MM.1S (cell line): ENCODE data around the gene FSIP1.

Source experiments
- DNase-seq: peaks from one replicate; pipeline ENCODE4 v3.0.0-alpha.2; 2015
- H2AFZ ChIP-seq: fragments of 300-600 bp; sonication (generic); 2 replicates; pipeline ENCODE4 v1.6.0; 2016; ENCODE audit warnings: antibody characterized with exemption, low read length
- H3F3A ChIP-seq: fragments of 300-600 bp; sonication (generic); 2 replicates; pipeline ENCODE4 v1.6.1; 2016; ENCODE audit warnings: mild to moderate bottlenecking, antibody characterized with exemption, low read length, moderate library complexity, mixed read lengths; ENCODE audit not compliant: insufficient read depth
- H3K27ac ChIP-seq: fragments of 300-600 bp; sonication (generic); 2 replicates; pipeline ENCODE4 v1.5.1; 2016; ENCODE audit warnings: mild to moderate bottlenecking, low read length
- H3K27me3 ChIP-seq: fragments of 300-600 bp; sonication (generic); replicated peaks from 2 replicates; pipeline ENCODE4 v1.6.0; 2016; ENCODE audit warnings: low read length; ENCODE audit not compliant: insufficient read depth
- H3K36me3 ChIP-seq: fragments of 300-600 bp; sonication (generic); replicated peaks from 2 replicates; pipeline ENCODE4 v1.6.1; 2016; ENCODE audit warnings: mild to moderate bottlenecking, low read length, mixed read lengths; ENCODE audit not compliant: insufficient read depth
- H3K4me1 ChIP-seq: fragments of 300-600 bp; sonication (generic); 2 replicates; pipeline ENCODE4 v1.6.1; 2016; ENCODE audit warnings: low read length, mixed read lengths
- H3K4me2 ChIP-seq: fragments of 300-600 bp; sonication (generic); 2 replicates; pipeline ENCODE4 v1.6.0; 2016; ENCODE audit warnings: low read depth, low read length
- H3K4me3 ChIP-seq: fragments of 300-600 bp; sonication (generic); 2 replicates; pipeline ENCODE4 v1.5.1; 2016; ENCODE audit warnings: low read length, mixed read lengths
- H3K79me2 ChIP-seq: fragments of 300-600 bp; sonication (generic); 2 replicates; pipeline ENCODE4 v1.6.1; 2016; ENCODE audit warnings: mixed run types, low read length, mixed read lengths
- H3K9ac ChIP-seq: fragments of 300-600 bp; sonication (generic); 2 replicates; pipeline ENCODE4 v1.6.1; 2016; ENCODE audit warnings: low read length, mixed read lengths
- H3K9me2 ChIP-seq: fragments of 300-600 bp; sonication (generic); replicated peaks from 2 replicates; pipeline ENCODE4 v1.6.1; 2016; ENCODE audit warnings: mild to moderate bottlenecking, low read length, mixed read lengths; ENCODE audit not compliant: insufficient read depth
- H3K9me3 ChIP-seq: fragments of 300-600 bp; sonication (generic); replicated peaks from 2 replicates; pipeline ENCODE4 v1.6.1; 2016; ENCODE audit warnings: mild to moderate bottlenecking, low read length, mixed read lengths; ENCODE audit not compliant: insufficient read depth
- H4K20me1 ChIP-seq: fragments of 300-600 bp; sonication (generic); 2 replicates; pipeline ENCODE4 v1.6.1; 2016; ENCODE audit warnings: mild to moderate bottlenecking, low read length, moderate library complexity, mixed read lengths; ENCODE audit not compliant: insufficient read depth
- CTCF ChIP-seq: fragments of 300-600 bp; sonication (generic); IDR thresholded peaks from 2 replicates; pipeline ENCODE4 v1.5.1; 2016; ENCODE audit warnings: antibody characterized with exemption, low read length, mixed read lengths
- EZH2 ChIP-seq: fragments of 300-600 bp; sonication (generic); optimal IDR thresholded peaks from 2 replicates; pipeline ENCODE3; 2017; ENCODE audit warnings: low read depth, mild to moderate bottlenecking, antibody characterized with exemption, low read length, mixed read lengths
- EZH2phosphoT487 ChIP-seq: fragments of 300-600 bp; sonication (generic); IDR thresholded peaks from 2 replicates; pipeline ENCODE4 v1.6.1; 2018; ENCODE audit warnings: antibody characterized with exemption, low read length

FSIP1 gene

DNA sequence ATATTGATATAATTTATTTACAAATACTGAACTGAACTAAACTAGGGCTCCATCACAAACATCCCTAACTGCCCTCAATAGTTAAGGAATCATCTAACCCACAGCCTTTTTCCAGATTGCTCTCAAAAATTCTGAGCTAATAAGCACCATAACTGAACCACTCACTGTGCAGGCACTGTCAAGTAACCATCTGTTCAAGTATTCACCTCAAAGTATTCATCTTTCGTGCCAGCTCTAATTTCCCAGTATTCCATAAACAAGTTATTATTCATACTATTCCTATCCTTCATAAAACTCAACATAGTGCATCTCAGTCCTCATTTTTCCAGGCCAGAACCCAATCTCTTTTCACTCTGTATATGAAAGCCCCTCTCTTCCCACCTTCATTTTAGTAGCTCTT lies 160.7 kb downstream of the FSIP1 start:
- Histone ChIP-seq H3K27ac (no peak overlapping the region), H3K4me2 (no peak overlapping the region), H3K4me3 (no peak overlapping the region), H3K9me2 (no peaks in the 10 kb centered on the region), H4K20me1 (no peaks in the 10 kb centered on the region), H3K9me3 (no peaks in the 10 kb centered on the region), H3K36me3 (no peaks in the 10 kb centered on the region), H3K4me1 (peaks cover 41% of the 10 kb centered on the region), H3K9ac (no peak overlapping the region), H3K79me2 (no peaks in the 10 kb centered on the region), H3F3A (peaks cover 27% of the 10 kb centered on the region), H2AFZ (no peak overlapping the region), H3K27me3 (no peaks in the 10 kb centered on the region)
- no peak for DNase-seq
- TF ChIP-seq EZH2 (no peak), EZH2phosphoT487 (no peak), CTCF (no peak)

GRCh38 chr15:39621210-39621609 lies 161.4 kb downstream of the FSIP1 start:
- no peak for DNase-seq
- Histone ChIP-seq H3F3A (peaks cover 27% of the 10 kb centered on the region), H4K20me1 (no peaks in the 10 kb centered on the region), H3K4me1 (peaks cover 39% of the 10 kb centered on the region), H2AFZ (no peak overlapping the region), H3K4me2 (no peak overlapping the region), H3K4me3 (no peak overlapping the region), H3K9ac (no peak overlapping the region), H3K9me3 (no peaks in the 10 kb centered on the region), H3K79me2 (no peaks in the 10 kb centered on the region), H3K9me2 (no peaks in the 10 kb centered on the region), H3K36me3 (no peaks in the 10 kb centered on the region), H3K27me3 (no peaks in the 10 kb centered on the region), H3K27ac (no peak overlapping the region)
- no peak for TF ChIP-seq EZH2
- TF ChIP-seq EZH2phosphoT487: no peak
- no peak for TF ChIP-seq CTCF

GRCh38 chr15:39618063-39618823 lies 164.4 kb downstream of the FSIP1 start:
- Histone ChIP-seq H3K9me2 (no peaks in the 10 kb centered on the region), H3K27me3 (no peaks in the 10 kb centered on the region), H3K4me3 (no peak overlapping the region), H3K9ac (no peak overlapping the region), H4K20me1 (no peaks in the 10 kb centered on the region), H2AFZ (no peak overlapping the region), H3K36me3 (no peaks in the 10 kb centered on the region), H3F3A (peaks cover 7% of the 10 kb centered on the region), H3K79me2 (no peaks in the 10 kb centered on the region), H3K27ac (no peak overlapping the region), H3K4me2 (no peak overlapping the region), H3K4me1 (peaks cover 13% of the 10 kb centered on the region), H3K9me3 (no peaks in the 10 kb centered on the region)
- no peak for DNase-seq
- TF ChIP-seq EZH2 (no peak), CTCF (no peak), EZH2phosphoT487 (no peak)
